ENCODE data around the gene TMEM244. TPM values are rescaled to one million over a fixed set of nuclear protein-coding genes. Genes with fewer than 3 reads are reported as not detected.

TMEM244 gene
- total RNA-seq, 1 donor from 2014 or later, result not detected

- TF ChIP-seq, protein P1, sequence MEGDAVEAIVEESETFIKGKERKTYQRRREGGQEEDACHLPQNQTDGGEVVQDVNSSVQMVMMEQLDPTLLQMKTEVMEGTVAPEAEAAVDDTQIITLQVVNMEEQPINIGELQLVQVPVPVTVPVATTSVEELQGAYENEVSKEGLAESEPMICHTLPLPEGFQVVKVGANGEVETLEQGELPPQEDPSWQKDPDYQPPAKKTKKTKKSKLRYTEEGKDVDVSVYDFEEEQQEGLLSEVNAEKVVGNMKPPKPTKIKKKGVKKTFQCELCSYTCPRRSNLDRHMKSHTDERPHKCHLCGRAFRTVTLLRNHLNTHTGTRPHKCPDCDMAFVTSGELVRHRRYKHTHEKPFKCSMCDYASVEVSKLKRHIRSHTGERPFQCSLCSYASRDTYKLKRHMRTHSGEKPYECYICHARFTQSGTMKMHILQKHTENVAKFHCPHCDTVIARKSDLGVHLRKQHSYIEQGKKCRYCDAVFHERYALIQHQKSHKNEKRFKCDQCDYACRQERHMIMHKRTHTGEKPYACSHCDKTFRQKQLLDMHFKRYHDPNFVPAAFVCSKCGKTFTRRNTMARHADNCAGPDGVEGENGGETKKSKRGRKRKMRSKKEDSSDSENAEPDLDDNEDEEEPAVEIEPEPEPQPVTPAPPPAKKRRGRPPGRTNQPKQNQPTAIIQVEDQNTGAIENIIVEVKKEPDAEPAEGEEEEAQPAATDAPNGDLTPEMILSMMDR (conservative IDR thresholded peaks at IDR 0.05), result no peak
- Mint-ChIP-seq H3K4me3 (no peak overlapping the region), H3K27me3 (ENCODE audit: low read depth) (no peaks in the 10 kb centered on the region), H3K27ac (ENCODE audit: unreplicated experiment) (no peak overlapping the region), H3K9me3 (peaks cover 3% of the 10 kb centered on the region), H3K36me3 (ENCODE audit: low read depth) (no peaks in the 10 kb centered on the region), H3K4me1 (no peaks in the 10 kb centered on the region)
- DNase-seq (ENCODE audit: low read depth, low spot score), result no peak
Measured at GRCh38 chr6:129853996-129854711, 7.0 kb downstream of the TMEM244 start.

DNA sequence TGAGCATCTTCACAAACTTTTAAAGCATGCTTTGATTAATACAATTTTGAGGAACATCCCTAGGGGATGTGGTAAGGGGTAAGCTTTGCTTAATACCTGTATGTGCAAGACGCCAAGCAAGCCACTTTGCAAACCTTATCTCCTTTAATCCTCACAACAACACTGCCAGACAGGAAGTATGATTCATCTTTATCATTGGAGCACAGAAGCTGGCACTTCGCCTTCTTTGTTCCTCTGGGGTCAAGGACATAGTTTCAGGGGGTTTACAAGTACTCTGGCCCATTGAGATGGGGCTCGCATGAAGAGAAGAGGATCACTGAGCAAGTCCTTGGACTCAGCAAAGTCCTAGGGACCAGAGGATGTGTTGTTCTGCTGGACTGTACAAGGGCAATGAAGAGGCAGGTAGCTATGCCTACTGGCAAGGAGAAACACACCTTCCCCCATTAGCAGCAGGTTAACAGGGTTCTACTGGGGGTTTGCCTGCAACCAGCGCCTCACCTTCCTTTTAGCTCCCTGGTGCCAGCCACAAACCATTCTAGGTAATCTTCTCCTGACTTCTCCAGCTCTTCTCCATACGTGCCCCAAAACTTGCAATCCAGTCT, 8.8 kb downstream of the TMEM244 start:
- H3K27me3 Mint-ChIP-seq (ENCODE audit: low read depth), result no peaks in the 10 kb centered on the region
- no peak for DNase-seq (ENCODE audit: low read depth, low spot score)
- H3K4me3 Mint-ChIP-seq, result no peak overlapping the region
- H3K4me1 Mint-ChIP-seq, result no peaks in the 10 kb centered on the region
- H3K9me3 Mint-ChIP-seq, result peaks cover 3% of the 10 kb centered on the region
- peak overlapping the region; percentile 86 for H3K27ac Mint-ChIP-seq (ENCODE audit: unreplicated experiment)
- H3K36me3 Mint-ChIP-seq (ENCODE audit: low read depth), result no peaks in the 10 kb centered on the region
- TF ChIP-seq, protein P1 (conservative IDR thresholded peaks at IDR 0.05), result no peak

- H3K36me3 Mint-ChIP-seq (ENCODE audit: low read depth), result no peaks in the 10 kb centered on the region
- no peaks in the 10 kb centered on the region for H3K27me3 Mint-ChIP-seq (ENCODE audit: low read depth)
- H3K27ac Mint-ChIP-seq (ENCODE audit: unreplicated experiment), result no peak overlapping the region
- H3K4me3 Mint-ChIP-seq, result no peak overlapping the region
- TF ChIP-seq, protein P1 (conservative IDR thresholded peaks at IDR 0.05), result no peak
- no peak for DNase-seq (ENCODE audit: low read depth, low spot score)
- H3K9me3 Mint-ChIP-seq, result no peaks in the 10 kb centered on the region
- H3K4me1 Mint-ChIP-seq, result no peaks in the 10 kb centered on the region
Measured at GRCh38 chr6:129849456-129849855, 11.7 kb downstream of the TMEM244 start.

DNA sequence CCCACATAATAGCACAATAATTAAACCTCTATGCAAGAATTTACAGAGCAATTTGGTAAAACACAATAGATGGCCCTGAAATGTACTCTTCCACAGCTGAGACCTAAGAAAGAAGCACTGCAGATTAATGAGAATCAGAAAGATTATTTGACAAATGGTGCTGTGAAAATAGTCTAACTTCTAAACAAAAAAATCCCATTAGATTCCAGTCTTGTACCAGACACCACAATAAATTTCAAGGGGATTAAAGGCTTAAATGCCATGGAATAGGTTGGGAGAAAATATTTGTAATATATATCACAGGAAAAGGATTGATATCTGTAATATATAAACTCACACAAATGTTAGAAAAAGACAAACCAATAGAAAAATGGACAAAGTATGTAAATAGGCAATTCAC, 14.4 kb downstream of the TMEM244 start:
- no peaks in the 10 kb centered on the region for H3K27me3 Mint-ChIP-seq (ENCODE audit: low read depth)
- H3K4me3 Mint-ChIP-seq, result no peak overlapping the region
- no peaks in the 10 kb centered on the region for H3K9me3 Mint-ChIP-seq
- H3K27ac Mint-ChIP-seq (ENCODE audit: unreplicated experiment), result no peak overlapping the region
- TF ChIP-seq, protein P1 (conservative IDR thresholded peaks at IDR 0.05), result no peak
- DNase-seq (ENCODE audit: low read depth, low spot score), result no peak
- H3K36me3 Mint-ChIP-seq (ENCODE audit: low read depth), result no peaks in the 10 kb centered on the region
- H3K4me1 Mint-ChIP-seq, result no peaks in the 10 kb centered on the region

GRCh38 chr6:129845696-129846095, 15.4 kb downstream of the TMEM244 start:
- Mint-ChIP-seq H3K4me3 (no peak overlapping the region), H3K36me3 (ENCODE audit: low read depth) (no peaks in the 10 kb centered on the region), H3K27me3 (ENCODE audit: low read depth) (no peaks in the 10 kb centered on the region), H3K4me1 (no peaks in the 10 kb centered on the region), H3K27ac (ENCODE audit: unreplicated experiment) (no peak overlapping the region), H3K9me3 (no peaks in the 10 kb centered on the region)
- TF ChIP-seq, protein P1 (conservative IDR thresholded peaks at IDR 0.05), result no peak
- DNase-seq (ENCODE audit: low read depth, low spot score), result no peak
